Prostate gland (tissue), 2 donors: ENCODE results near the gene FRRS1L.

Experiments used
- POLR2AphosphoS5 ChIP-seq: sonication (generic); formaldehyde crosslinking; IDR thresholded peaks from one replicate; pipeline ENCODE4 v1.6.1; 2017; ENCODE audit warnings: antibody characterized with exemption
- TF ChIP-seq, protein P1 (sequence below), 4 experiments: fragments of 200-600 bp in 2 of 4; fragments of 450-650 bp in 2 of 4; sonication (generic) in 2 of 4; IDR thresholded peaks; 1 replicate in 3 of 4; 2 replicates in 1 of 4; pipeline ENCODE4 v1.5.1; 2016 to 2019; ENCODE audit warnings: antibody characterized with exemption in 4 of 4, mild to moderate bottlenecking in 2 of 4, moderate library complexity in 2 of 4

DNA sequence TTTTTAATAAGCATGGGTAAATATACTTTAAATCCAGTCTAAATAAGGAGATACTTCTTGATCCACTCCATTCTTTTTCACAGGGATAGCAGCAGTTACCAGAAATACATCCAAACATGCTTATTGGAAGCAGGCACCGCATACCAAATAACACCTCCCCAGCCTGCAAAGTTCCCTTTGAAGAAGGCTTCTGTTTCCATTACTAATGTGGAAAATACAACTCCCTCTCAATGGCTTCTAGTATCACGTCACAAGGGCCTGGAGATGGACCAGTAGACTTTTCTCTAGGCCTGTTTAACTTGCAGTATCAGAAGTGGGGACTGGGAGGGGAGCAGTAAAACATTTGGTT, 68.1 kb downstream of the FRRS1L start:
- no peak for TF ChIP-seq POLR2AphosphoS5
- TF ChIP-seq, protein P1, sequence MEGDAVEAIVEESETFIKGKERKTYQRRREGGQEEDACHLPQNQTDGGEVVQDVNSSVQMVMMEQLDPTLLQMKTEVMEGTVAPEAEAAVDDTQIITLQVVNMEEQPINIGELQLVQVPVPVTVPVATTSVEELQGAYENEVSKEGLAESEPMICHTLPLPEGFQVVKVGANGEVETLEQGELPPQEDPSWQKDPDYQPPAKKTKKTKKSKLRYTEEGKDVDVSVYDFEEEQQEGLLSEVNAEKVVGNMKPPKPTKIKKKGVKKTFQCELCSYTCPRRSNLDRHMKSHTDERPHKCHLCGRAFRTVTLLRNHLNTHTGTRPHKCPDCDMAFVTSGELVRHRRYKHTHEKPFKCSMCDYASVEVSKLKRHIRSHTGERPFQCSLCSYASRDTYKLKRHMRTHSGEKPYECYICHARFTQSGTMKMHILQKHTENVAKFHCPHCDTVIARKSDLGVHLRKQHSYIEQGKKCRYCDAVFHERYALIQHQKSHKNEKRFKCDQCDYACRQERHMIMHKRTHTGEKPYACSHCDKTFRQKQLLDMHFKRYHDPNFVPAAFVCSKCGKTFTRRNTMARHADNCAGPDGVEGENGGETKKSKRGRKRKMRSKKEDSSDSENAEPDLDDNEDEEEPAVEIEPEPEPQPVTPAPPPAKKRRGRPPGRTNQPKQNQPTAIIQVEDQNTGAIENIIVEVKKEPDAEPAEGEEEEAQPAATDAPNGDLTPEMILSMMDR (IDR thresholded peaks at IDR 0.05): no peak
